ENCODE measurements around the gene TMEM163.
"Not testable (repeated sequence)": the region's sequence is repeated elsewhere in the genome, so short reads cannot be mapped to it uniquely, and the experiment has no call there.

Gene TMEM163

DNA sequence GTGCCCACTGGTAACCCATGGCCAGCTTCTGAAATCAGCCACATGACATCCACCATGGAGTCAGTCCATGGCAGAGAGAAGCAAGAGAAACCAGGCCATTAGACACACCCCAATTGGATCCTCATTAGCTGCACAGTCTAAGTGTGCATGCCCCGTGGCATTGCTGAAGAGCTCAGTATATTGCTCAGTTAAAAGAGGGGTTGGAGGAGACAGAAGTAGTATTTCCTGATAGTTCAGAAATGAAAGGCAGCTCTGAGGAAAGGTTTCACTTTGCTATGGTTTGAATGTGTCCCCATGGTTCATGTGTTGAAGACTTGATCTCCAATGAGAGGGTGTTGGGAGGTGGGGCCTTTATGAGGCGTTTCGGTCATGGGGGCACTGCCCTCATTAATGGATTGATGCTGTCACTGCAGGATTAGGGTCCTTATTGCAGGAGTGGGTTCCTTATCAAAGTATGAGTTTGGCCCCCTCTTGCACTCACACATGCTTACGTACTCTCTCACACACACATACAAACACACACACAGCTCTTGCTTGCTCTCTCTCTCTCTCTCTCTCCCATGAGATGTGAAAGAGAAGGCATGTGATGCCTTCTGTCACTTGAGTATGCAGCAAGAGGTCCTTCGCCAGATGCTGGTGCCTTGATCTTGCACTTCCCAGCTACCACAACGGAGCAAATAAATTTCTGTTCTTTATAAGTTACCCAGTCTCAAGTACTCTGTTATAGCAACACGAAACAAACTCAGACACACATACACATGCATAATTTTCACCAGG, 58.0 kb downstream of the TMEM163 start:
- DNase-seq, result no peak

GRCh38 chr2:134659724-134660123, 59.1 kb downstream of the TMEM163 start:
- DNase-seq, result no peak

DNA sequence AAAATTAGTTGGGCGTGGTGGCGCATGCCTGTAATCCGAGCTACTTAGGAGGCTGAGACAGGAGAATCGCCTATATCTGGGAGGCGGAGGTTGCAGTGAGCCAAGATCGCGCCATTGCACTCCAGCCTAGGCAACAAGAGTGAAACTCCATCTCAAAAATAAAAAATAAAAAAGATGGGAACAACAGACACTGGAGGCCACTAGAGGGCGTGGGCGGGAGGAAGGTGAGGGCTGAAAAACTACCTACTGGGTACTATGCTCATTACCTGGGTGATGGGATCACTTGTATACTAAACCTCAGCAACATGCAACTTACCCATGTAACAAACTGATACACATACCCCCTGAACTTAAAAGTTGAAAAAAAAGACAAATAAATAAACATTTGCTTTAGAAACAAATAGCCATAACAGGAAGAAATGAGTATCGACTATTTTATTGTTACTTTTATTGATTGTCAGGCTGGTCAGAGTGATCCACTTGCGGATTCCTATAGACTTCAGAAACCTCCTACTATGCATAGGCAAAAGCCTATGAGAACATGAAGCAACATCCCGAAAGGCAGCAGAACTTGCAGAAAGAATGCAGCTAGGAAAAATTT, 61.0 kb downstream of the TMEM163 start:
- no peak for DNase-seq

DNA sequence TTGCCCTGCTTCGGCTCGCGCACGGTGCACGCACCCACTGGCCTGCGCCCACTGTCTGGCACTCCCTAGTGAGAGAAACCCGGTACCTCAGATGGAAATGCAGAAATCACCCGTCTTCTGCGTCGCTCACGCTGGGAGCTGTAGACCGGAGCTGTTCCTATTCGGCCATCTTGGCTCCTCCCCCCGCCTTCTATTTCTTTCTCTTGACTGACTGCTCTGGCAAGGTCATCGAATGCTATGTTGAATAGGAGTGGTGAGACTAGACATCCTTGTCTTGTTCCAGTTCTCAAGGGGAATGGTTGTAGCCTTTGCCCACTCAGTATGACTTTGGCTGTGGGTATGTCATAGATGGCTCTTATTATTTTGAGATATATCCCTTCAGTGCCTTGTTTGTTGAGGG, 62.4 kb downstream of the TMEM163 start:
- DNase-seq, result not testable (repeated sequence)

- DNase-seq, result no peak
Observed at GRCh38 chr2:134648586-134648985, 70.2 kb downstream of the TMEM163 start.

GRCh38 chr2:134647607-134648256, 71.1 kb downstream of the TMEM163 start:
- no peak for DNase-seq

DNA sequence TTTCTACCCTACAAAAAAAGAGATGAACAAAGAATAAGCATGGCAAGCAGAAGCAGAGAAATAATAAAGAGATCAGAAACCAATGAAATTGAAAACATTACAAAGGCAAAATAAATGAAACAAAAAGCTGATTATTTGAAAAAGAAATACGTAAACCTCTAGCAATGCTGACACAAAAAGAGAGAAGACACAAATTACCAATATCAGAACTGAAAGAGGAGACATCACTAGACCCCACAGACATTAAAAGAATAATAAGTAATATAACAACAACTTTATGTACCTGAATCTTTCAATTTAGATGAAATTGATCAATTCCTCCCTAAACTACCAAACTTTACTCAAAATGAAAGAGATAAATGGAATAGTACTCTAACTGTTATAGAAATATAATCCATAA, 75.9 kb downstream of the TMEM163 start:
- DNase-seq, result no peak

DNA sequence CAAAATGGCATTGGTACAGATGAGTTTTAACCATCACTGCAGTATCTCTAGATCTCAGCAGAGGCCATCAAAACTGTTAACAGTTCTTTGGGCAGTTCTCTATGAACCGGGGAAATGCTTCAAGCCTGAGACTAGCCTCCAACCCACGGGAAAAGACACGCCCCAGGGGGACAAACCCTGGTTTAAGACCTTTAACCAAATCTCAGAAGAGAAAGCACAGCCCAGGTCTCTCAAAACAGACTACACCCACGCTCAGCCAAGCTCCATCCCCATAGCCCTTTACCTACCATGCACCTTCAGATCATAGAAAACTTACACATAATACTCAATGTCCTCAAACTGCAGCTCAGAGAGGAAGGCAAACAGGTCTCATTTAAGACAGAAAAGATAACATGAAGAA, 78.3 kb downstream of the TMEM163 start:
- no peak for DNase-seq

DNA sequence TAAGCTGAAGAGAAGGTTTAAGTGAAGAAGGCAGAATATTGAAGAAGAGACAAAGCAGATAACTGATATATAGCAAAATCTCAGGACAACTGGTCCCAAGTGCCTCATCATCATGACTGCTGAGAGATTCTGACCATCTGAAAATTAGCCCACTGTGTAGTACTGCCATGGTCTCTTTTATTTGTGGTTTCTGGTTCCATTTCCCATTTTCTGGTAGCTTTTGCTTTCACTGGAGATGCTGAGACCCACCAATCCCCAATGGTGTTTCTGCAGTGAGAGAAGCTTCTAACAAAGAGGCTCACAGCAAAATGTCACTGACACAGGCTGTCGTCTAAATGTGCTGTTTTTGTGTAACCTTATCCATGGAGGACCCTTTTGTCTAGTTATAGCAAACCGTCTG, 79.5 kb downstream of the TMEM163 start:
- no peak for DNase-seq

DNA sequence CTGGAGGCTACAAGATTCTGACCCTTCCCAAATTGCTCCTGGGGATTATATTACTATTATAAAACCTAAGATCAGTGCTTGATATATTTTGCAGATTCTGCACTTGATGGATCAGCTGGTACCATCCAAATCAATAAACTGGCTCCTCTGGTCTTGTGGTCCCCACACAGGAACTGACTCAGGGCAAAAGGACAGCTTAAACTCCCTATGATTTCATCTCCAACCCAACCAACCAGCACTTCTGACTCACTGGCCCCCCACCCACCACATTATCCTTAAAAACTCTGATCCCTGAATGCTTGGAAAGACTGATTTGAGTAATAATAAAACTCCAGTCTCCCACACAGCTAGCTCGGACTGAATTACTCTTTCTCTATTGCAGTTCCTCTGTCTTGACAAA, 82.1 kb downstream of the TMEM163 start:
- no peak for DNase-seq

DNA sequence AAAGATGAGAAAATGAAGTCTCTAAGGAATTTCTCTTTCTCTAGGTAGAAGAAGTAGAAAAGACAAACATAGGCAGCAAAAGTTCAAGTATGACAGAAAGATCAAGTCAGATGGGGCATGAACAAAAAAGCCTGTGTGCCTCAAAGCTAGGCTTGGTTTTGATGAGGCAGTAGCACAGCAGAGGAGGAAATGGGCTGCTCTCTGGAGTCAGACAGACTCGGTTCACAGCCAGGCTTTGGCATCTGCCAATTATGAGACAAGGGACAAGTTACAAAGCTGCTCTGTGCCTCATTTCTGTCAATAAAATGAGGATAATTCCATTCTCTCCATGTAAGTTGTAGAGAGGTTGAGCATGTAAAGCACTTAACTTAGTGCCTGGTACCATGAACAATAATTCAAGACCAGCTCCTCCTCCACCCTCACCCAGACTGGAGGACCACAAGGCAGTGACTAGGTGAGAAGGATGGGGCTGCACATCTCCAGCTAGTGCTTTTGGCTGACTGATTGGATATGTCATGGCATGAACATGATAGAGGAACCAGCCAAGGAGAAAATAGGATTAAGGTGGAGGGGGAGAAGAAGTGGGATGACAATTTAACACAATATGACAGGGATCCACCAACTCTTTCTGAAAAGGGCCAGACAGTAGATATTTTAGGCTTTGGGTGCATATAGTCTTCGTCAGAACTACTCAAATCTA, 84.6 kb downstream of the TMEM163 start:
- DNase-seq, result no peak

GRCh38 chr2:134630504-134631159, 88.2 kb downstream of the TMEM163 start:
- no peak for DNase-seq

GRCh38 chr2:134628453-134628852, 90.3 kb downstream of the TMEM163 start:
- peak; percentile 82 for DNase-seq

DNA sequence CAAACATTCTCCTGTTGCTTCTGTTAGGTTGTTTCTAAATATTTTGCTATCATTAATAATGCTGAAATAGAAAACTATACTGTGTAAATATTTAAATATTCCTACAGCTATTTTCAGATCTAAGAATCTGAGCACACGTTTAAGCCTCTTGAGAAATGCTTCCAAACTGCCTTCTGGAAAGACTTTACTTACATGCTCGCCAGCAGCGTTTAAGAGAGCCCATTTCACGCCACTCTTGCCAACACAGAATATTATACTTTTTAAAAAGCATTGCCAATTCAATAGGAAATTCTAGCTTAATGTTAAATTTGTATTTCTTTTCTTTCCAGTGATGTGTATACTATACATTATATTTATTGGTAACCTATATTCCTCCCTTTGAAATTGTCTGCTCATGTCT, 92.0 kb downstream of the TMEM163 start:
- no peak for DNase-seq

DNA sequence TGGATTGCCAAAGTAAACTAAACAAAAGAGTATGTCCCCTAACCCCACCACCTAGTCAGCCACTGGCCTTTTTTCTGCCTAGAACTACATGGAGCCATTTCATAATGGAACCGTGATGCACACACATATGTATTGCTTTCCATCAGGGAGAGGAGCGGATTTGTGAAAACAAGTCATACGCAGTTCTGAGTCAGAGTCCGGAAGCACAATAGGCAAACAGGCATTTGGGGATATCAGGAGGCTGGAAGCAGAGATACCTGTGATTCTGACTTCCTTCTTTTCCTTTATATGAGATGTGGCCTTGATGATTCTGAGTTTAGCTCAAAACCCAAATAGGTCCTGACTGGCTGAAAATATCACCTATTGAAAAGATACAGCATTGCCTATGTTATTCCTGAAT, 93.5 kb downstream of the TMEM163 start:
- DNase-seq, result no peak

DNA sequence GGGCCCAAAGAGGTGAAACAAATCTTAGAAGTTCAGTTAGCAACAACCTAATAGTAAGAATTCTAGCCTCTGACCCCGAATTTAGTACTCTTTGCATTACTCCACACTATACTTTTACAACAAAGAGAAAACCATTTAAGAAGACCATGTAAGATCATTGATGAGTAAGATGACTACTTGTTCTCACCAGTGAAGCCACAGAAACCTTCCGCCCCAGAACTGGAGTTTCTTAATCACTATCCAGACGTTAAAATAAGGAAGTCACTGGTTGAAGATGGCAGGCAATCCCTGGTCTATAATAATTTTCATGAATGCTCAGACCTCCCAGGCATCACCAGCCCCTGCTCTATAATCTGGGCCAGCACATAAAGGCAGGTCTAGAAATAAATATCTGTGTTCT, 95.0 kb downstream of the TMEM163 start:
- no peak for DNase-seq

GRCh38 chr2:134623046-134623445, 95.8 kb downstream of the TMEM163 start:
- no peak for DNase-seq

GRCh38 chr2:134621939-134622705, 96.7 kb downstream of the TMEM163 start:
- DNase-seq, result no peak

DNA sequence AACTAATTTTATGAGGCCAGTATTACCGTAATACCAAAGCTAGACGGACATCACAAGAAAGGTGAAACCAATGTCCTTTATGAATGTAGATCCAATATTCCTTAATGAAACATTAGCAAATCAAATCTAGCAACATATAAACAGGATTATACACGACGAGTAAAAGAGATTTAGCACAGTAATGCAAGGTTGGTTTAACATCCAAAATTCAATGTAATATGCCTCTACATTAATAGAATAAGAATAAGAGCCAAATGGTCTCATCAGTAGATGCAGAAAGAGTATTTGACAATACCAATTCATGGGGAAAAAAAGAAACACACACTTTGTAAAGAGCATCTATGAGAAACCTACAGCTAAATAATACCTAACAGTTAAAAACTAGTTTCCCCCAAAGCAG, 99.5 kb downstream of the TMEM163 start:
- no peak for DNase-seq

GRCh38 chr2:134615480-134615879, 103.3 kb downstream of the TMEM163 start:
- not testable (repeated sequence) for DNase-seq

- DNase-seq, result peak; percentile 47
Observed at GRCh38 chr2:134611316-134611715, 107.5 kb downstream of the TMEM163 start.

DNA sequence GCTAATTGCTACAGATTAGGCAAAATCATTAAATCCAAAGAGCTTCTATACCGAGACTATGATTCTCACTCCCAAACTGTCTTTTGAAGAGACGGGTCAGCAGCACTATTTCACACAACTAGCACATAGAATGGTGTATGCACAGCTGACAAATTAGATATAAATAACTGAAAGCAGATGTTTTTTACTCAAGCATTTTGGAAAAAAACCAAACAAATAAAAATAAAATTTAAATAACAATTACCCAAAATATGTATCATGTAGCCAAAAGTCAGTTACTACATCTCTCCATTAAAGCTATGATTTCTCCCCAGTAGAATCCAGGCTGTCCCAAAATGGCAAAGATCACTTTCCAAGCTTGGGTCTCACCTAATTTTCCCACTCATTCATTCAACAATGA, 107.9 kb downstream of the TMEM163 start:
- no peak for DNase-seq
